ENCODE measurements around the gene QKI. TPM values are rescaled to one million over a fixed set of nuclear protein-coding genes. Genes with fewer than 3 reads are reported as not detected.

The QKI gene
- total and polyA plus RNA-seq, 2 of the 8 experiments (the other 6 are each of a cell fraction or from before 2014, with no cell fraction given), result 181 to 183 TPM

- TF ChIP-seq, protein P1, sequence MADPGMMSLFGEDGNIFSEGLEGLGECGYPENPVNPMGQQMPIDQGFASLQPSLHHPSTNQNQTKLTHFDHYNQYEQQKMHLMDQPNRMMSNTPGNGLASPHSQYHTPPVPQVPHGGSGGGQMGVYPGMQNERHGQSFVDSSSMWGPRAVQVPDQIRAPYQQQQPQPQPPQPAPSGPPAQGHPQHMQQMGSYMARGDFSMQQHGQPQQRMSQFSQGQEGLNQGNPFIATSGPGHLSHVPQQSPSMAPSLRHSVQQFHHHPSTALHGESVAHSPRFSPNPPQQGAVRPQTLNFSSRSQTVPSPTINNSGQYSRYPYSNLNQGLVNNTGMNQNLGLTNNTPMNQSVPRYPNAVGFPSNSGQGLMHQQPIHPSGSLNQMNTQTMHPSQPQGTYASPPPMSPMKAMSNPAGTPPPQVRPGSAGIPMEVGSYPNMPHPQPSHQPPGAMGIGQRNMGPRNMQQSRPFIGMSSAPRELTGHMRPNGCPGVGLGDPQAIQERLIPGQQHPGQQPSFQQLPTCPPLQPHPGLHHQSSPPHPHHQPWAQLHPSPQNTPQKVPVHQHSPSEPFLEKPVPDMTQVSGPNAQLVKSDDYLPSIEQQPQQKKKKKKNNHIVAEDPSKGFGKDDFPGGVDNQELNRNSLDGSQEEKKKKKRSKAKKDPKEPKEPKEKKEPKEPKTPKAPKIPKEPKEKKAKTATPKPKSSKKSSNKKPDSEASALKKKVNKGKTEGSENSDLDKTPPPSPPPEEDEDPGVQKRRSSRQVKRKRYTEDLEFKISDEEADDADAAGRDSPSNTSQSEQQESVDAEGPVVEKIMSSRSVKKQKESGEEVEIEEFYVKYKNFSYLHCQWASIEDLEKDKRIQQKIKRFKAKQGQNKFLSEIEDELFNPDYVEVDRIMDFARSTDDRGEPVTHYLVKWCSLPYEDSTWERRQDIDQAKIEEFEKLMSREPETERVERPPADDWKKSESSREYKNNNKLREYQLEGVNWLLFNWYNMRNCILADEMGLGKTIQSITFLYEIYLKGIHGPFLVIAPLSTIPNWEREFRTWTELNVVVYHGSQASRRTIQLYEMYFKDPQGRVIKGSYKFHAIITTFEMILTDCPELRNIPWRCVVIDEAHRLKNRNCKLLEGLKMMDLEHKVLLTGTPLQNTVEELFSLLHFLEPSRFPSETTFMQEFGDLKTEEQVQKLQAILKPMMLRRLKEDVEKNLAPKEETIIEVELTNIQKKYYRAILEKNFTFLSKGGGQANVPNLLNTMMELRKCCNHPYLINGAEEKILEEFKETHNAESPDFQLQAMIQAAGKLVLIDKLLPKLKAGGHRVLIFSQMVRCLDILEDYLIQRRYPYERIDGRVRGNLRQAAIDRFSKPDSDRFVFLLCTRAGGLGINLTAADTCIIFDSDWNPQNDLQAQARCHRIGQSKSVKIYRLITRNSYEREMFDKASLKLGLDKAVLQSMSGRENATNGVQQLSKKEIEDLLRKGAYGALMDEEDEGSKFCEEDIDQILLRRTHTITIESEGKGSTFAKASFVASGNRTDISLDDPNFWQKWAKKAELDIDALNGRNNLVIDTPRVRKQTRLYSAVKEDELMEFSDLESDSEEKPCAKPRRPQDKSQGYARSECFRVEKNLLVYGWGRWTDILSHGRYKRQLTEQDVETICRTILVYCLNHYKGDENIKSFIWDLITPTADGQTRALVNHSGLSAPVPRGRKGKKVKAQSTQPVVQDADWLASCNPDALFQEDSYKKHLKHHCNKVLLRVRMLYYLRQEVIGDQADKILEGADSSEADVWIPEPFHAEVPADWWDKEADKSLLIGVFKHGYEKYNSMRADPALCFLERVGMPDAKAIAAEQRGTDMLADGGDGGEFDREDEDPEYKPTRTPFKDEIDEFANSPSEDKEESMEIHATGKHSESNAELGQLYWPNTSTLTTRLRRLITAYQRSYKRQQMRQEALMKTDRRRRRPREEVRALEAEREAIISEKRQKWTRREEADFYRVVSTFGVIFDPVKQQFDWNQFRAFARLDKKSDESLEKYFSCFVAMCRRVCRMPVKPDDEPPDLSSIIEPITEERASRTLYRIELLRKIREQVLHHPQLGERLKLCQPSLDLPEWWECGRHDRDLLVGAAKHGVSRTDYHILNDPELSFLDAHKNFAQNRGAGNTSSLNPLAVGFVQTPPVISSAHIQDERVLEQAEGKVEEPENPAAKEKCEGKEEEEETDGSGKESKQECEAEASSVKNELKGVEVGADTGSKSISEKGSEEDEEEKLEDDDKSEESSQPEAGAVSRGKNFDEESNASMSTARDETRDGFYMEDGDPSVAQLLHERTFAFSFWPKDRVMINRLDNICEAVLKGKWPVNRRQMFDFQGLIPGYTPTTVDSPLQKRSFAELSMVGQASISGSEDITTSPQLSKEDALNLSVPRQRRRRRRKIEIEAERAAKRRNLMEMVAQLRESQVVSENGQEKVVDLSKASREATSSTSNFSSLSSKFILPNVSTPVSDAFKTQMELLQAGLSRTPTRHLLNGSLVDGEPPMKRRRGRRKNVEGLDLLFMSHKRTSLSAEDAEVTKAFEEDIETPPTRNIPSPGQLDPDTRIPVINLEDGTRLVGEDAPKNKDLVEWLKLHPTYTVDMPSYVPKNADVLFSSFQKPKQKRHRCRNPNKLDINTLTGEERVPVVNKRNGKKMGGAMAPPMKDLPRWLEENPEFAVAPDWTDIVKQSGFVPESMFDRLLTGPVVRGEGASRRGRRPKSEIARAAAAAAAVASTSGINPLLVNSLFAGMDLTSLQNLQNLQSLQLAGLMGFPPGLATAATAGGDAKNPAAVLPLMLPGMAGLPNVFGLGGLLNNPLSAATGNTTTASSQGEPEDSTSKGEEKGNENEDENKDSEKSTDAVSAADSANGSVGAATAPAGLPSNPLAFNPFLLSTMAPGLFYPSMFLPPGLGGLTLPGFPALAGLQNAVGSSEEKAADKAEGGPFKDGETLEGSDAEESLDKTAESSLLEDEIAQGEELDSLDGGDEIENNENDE (IDR thresholded peaks at IDR 0.05; ENCODE audit: insufficient replicate concordance, low read length), result no peak
- TF ChIP-seq MAFK (IDR thresholded peaks at IDR 0.05; ENCODE audit: low read depth, low read length), result no peak
These were observed 55.0 kb downstream of the QKI start (continued) for GRCh38 chr6:163469459-163469985.
